PC-9 (cell line): ENCODE results near the gene COL23A1.

ENCODE experiments used
- EZH2 ChIP-seq: fragments of 200-600 bp; sonication (generic); IDR thresholded peaks from 2 replicates; pipeline ENCODE4 v1.8.0; 2017; ENCODE audit warnings: antibody characterized with exemption, low read depth
- TF ChIP-seq, protein P1 (sequence below): fragments of 200-600 bp; sonication (generic); conservative IDR thresholded peaks from 2 replicates; pipeline ENCODE4 v1.6.1; 2017; ENCODE audit warnings: mixed run types, antibody characterized with exemption, mild to moderate bottlenecking, moderate library complexity

- TF ChIP-seq, protein P1, sequence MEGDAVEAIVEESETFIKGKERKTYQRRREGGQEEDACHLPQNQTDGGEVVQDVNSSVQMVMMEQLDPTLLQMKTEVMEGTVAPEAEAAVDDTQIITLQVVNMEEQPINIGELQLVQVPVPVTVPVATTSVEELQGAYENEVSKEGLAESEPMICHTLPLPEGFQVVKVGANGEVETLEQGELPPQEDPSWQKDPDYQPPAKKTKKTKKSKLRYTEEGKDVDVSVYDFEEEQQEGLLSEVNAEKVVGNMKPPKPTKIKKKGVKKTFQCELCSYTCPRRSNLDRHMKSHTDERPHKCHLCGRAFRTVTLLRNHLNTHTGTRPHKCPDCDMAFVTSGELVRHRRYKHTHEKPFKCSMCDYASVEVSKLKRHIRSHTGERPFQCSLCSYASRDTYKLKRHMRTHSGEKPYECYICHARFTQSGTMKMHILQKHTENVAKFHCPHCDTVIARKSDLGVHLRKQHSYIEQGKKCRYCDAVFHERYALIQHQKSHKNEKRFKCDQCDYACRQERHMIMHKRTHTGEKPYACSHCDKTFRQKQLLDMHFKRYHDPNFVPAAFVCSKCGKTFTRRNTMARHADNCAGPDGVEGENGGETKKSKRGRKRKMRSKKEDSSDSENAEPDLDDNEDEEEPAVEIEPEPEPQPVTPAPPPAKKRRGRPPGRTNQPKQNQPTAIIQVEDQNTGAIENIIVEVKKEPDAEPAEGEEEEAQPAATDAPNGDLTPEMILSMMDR: no peak
- no peak for TF ChIP-seq EZH2
These were observed 29.2 kb upstream of the COL23A1 start for GRCh38 chr5:178619390-178619789.
